ENCODE data around the gene EXTL2.
"Not testable (repeated sequence)": the region's sequence is repeated elsewhere in the genome, so short reads cannot be mapped to it uniquely, and the experiment has no call there.

EXTL2 gene

DNA sequence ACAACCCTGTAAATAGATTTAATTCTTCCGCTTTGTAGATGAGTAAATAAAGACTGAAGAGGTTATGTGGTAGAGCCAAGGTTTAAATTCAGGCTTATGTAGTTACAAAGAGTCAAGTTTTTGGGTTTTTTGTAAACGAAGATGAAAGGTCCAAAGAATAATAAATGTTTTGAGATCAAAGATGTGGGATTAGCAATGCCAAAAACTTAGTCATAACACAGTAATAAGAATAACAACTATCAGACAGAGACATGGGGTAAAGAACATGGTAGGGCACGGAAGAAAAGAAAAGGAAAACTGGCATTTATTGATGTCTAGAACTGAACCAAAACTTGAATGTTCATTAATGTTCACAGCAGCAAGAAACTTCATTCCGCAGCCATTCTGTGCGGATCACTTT is 42.9 kb downstream of the EXTL2 start:
- DNase-seq: no peak

DNA sequence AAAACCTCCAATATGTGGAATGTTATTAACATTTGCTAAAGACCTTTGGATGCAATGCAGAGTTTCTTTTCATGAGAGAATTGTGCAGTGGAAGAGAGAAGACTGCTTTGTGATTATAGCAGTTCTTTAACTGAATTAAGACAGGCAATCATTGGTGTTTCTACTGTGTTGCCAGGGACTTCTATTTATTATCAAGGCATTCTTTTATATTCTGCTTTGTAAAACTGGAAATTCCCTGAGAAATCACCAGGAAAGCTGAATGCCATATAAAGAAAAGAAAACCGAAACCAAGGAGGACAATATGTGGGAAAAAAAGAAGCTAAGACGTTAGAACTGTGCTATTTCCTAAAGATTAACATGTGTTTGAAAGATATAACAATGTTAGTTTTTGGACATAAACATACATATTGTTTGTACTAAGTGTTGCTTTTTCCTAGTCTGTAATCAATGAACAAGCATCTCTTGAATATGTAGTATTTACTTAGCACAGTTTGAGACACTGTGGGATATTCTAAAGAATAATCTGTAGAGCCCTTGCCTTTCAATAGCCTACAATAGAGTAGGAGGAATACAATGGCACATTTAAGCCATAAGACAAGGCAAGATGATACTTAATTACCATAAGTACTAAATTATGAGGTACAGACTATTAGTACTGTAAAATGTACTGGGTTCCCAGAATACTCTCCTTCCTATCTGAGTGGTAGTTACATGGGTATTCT is 47.1 kb downstream of the EXTL2 start:
- no peak for DNase-seq

DNA sequence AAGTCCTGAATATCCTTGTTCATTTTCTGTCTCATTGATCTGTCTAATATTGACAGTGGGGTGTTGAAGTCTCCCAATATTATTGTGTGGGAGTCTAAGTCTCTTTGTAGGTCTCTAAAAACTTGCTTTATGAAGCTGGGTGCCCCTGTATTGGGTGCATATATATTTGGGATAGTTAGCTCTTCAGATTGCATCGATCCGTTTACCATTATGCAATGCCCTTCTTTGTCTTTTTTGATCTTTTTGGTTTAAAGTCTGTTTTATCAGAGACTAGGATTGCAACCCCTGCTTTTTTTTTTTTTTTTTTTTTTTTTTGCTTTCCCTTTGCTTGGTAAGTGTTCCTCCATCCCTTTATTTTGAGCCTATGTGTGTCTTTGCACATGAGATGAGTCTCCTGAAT is 51.5 kb downstream of the EXTL2 start:
- not testable (repeated sequence) for DNase-seq

DNA sequence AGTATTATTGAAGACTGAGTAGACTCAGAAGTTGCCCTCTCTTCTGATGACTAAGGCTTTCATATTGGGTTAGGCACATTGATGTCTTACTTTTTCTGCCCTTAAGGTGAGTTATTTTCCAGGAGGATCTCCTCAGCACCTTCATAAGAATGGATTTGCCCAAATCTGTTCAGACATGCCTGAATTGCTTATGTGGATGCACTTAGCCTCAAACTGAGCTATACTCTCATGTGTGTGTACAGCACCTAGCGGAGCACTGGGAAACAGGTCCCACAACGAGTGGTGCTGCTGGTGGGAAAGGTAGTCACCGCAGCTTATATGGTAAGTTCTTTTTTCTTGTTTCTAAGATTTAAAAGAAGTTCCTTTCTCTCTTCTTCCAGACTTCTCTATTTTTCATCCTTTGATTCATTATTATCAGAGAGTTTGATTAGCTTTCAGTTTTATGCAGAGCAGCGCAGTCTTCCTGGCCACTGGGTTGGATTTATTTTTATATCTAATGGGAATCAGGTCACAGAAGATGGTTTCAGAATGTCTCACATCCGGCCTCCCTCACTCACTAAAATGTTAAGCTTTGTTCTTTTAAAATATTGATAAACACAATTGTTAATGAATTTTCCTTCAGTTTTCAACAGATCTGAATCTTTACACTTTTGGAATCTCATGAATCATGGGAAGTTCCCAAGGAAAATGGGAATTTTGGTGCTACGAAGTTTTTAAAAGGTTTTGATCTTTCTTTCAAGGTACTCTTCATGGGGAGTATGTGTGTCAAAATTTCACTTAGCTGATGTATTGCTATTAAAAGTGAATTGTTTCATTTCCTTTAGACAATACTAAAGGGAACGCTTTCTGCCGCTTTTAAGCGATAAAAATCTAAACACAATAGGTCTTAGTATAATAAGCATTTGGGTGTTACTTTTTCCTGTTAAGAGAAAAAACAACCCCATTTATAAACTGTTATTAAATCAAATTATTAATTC is 58.5 kb downstream of the EXTL2 start:
- DNase-seq: no peak

DNA sequence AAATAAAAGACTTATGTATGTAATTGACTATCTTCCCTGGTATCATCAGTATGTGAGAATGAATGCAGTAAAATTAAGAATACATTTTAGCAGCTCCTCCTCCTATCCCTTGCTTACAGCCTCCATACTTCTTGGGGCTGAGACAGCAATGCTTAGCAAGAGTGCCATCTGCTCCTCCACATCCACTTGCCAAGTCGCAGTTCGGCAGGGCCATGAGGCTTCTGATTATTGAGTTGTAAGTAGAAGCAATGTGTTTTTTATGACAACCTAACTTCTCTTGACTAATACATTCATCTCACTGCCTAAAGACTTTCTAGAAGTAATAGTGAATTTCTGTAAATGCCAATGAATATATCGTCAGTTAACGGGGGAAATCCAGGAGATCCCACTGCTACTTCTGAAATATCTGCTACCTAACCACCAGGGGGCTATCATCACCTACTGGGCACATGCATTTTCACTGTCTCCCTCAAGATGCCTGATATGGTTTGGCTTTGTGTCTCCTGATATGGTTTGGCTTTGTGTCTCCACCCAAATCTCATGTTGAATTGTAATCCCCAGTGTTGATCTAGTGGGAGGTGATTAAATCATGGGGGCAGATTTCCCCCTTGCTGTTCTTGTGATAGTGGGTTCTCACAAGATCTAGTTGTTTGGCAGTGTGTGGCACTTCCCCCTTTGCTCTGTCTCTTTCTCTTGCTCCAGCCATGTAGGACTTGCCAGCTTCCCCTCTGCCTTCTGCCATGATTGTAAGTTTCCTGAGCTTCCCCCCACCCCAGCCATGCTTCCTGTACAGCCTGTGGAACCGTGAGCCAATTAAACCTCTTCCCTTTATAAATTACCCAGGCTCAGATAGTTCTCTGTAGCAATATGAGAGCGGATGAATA is 59.6 kb downstream of the EXTL2 start:
- DNase-seq: no peak

DNA sequence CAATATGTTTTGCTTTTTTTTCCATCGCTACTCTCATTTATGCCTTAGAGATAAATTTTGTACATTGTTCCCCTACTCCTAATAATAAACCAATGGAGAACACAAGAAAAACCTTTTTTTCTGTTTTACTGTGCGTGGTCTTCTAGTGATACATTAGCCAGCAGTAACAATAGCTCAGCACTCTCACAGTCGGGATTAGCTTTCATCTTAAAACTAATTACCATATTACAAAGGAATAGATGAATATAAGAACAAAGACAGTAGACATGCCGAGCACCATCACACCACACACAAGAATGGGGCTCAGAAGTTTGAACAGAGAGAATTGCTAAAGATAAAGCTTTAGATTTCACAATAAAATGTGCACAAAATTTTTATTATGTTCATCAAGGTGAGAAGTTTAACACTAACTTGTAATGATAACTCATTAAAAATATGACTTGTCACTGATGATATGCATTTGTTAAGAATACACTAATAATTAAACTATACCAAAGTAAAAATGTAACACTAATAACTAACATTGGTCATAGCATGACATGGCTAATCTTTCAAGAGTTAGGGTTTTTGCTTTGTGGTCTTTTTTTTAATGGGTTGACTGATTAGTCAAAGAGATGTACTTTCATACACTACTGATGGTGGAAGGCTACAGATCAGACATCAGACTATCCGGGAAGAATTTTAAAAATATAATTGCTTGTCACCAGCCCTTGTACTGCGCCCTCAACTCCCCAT is 61.8 kb downstream of the EXTL2 start:
- no peak for DNase-seq

DNA sequence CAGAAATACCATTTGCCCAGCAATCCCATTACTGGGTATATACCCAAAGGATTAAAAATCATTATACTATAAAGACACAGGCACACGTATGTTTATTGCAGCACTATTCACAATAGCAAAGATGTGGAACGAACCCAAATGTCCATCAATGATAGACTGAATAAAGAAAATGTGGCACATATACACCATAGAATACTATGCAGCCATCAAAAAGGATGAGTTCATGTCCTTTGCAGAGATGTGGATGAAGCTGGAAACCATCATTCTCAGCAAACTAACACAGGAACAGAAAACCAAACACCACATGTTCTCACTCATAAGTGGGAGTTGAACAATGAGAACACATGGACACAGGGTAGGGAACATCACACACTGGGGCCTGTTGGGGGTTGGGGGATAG is 69.0 kb downstream of the EXTL2 start:
- not testable (repeated sequence) for DNase-seq
